B cell (primary cell): ENCODE results near the gene TTLL5.

Experiments used
- EZH2 ChIP-seq: IDR thresholded peaks from 2 replicates; pipeline ENCODE4 v1.6.1; 2012; ENCODE audit warnings: borderline replicate concordance, low read depth, mild to moderate bottlenecking, moderate library complexity, low read length; ENCODE audit not compliant: insufficient read depth, poor library complexity, severe bottlenecking
- TF ChIP-seq, protein P1 (sequence below): fragments of 200-600 bp; IDR thresholded peaks from one replicate; pipeline ENCODE4 v1.8.0; 2022; ENCODE audit warnings: antibody characterized with exemption, mild to moderate bottlenecking

DNA sequence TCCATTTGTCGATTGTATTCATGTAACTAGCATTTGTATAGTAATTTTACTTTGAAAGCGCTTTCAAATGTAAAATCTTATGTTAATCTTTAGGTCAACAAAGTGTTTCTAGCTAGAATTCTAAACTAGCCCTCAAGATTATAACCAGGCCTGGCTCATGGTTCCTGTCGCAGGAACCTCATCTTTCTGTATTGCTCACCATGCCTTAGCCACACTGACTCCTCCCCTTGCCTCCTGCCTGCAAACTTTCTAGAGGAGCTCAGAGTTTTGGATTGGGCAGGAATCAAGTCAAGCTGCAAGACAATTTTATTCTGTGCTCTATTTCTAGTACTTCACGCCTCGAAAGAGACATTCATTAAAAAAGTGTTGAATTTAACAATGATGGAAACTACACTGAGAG, 220.9 kb downstream of the TTLL5 start:
- TF ChIP-seq, protein P1, sequence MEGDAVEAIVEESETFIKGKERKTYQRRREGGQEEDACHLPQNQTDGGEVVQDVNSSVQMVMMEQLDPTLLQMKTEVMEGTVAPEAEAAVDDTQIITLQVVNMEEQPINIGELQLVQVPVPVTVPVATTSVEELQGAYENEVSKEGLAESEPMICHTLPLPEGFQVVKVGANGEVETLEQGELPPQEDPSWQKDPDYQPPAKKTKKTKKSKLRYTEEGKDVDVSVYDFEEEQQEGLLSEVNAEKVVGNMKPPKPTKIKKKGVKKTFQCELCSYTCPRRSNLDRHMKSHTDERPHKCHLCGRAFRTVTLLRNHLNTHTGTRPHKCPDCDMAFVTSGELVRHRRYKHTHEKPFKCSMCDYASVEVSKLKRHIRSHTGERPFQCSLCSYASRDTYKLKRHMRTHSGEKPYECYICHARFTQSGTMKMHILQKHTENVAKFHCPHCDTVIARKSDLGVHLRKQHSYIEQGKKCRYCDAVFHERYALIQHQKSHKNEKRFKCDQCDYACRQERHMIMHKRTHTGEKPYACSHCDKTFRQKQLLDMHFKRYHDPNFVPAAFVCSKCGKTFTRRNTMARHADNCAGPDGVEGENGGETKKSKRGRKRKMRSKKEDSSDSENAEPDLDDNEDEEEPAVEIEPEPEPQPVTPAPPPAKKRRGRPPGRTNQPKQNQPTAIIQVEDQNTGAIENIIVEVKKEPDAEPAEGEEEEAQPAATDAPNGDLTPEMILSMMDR: no peak
- no peak for TF ChIP-seq EZH2
